GM23248 (cell line): ENCODE measurements around the gene SPRED1.

ENCODE experiments used
- EZH2 ChIP-seq: fragments of 200-600 bp; sonication (generic); IDR thresholded peaks from 2 replicates; pipeline ENCODE4 v1.6.1; 2018; ENCODE audit warnings: antibody characterized with exemption, mild to moderate bottlenecking; ENCODE audit not compliant: insufficient read depth, poor library complexity, severe bottlenecking
- EZH2phosphoT487 ChIP-seq: fragments of 200-600 bp; sonication (generic); IDR thresholded peaks from 2 replicates; pipeline ENCODE4 v1.6.1; 2018; ENCODE audit warnings: antibody characterized with exemption, moderate library complexity, mild to moderate bottlenecking, low read depth; ENCODE audit not compliant: insufficient read depth

DNA sequence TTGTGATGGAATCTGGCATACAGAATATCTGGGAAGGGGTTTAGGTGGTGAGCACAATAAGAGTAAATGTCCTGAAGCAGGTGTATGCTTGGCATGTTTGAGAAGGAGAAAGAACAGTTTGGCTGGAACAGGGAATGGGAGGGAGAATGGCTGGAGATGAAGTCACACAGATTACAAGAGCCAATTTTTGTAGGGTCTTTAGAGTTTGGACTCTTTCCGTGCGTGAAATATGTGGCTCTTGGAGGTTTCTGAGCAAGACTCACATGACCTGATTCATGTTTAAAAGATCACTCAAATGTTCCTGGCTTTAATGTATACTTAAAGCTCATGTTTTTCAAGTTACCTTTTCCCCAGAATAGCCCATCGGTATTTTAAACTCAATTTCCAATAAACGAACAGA, 32.8 kb downstream of the SPRED1 start:
- no peak for TF ChIP-seq EZH2
- TF ChIP-seq EZH2phosphoT487: no peak
